Thyroid gland (tissue), 4 donors: ENCODE results near the gene MRAS. TPM values are rescaled to one million over a fixed set of nuclear protein-coding genes. Genes with fewer than 3 reads are reported as not detected.

Source experiments
- DNase-seq, 2 donors: peaks; one replicate each; pipeline ENCODE4 v3.0.0-alpha.2; 2019
- H3K27ac ChIP-seq, 3 donors: fragments of 200-600 bp; sonication (generic); 1 replicate in 2 of 3; 2 replicates in 1 of 3; pipeline ENCODE4 v1.5.1; 2016 to 2019; ENCODE audit warnings: mild to moderate bottlenecking in 1 of 3, moderate library complexity in 1 of 3
- H3K27me3 ChIP-seq: fragments of 200-600 bp; sonication (generic); one replicate; pipeline ENCODE4 v1.5.1; 2019
- H3K36me3 ChIP-seq, 2 donors: fragments of 200-600 bp; sonication (generic); one replicate each; pipeline ENCODE4 v1.5.1; 2016 to 2019
- H3K4me1 ChIP-seq, 2 donors: fragments of 200-600 bp; sonication (generic); one replicate each; pipeline ENCODE4 v1.5.1; 2017 to 2019
- H3K4me3 ChIP-seq, 3 donors: fragments of 200-600 bp; sonication (generic); replicated peaks in 1 of 3; 1 replicate in 2 of 3; 2 replicates in 1 of 3; pipeline ENCODE4 v1.5.1; 2016; ENCODE audit warnings: mild to moderate bottlenecking in 1 of 3
- H3K9me3 ChIP-seq: fragments of 200-600 bp; sonication (generic); one replicate; pipeline ENCODE4 v1.5.1; 2017
- CTCF ChIP-seq, 6 experiments: fragments of 200-600 bp in 3 of 6; fragments of 450-650 bp in 3 of 6; sonication (generic) in 3 of 6; IDR thresholded peaks; one replicate each; pipeline ENCODE4 v1.5.1; 2016 to 2019; ENCODE audit warnings: antibody characterized with exemption in 6 of 6, mild to moderate bottlenecking in 2 of 6, inconsistent platforms in 1 of 6, moderate library complexity in 1 of 6
- POLR2A ChIP-seq, 2 donors: fragments of 450-650 bp; IDR thresholded peaks; one replicate each; pipeline ENCODE4 v1.6.1; 2017; ENCODE audit warnings: antibody characterized with exemption in 2 of 2, mild to moderate bottlenecking in 2 of 2, moderate library complexity in 1 of 2
- WGBS, 2 donors: methylation state at CpG; one replicate each; pipeline ENCODE4 v1.1.5; 2017; 5-methylcytosine and 5-hydroxymethylcytosine counted together
- intact Hi-C: fragments of 100-400 bp; cut with DNase I; formaldehyde crosslinking; loops from one replicate; pipeline ENCODE4 v1.15.1; 2023
- total RNA-seq, 4 donors: library from RNA; depleted of rRNA; stranded (reverse); fragments of >200 nt; gene quantifications; one replicate each; pipeline ENCODE4 v1.2.3, GENCODE V29; 2016

Gene MRAS
- total RNA-seq, 4 donors from 2014 or later = 55.8 to 92.4 (median 69.6) TPM

GRCh38 chr3:138326866-138327595 lies 21.3 kb upstream of the MRAS start:
- intact Hi-C loops = loop anchor here (10.0 kb wide), 1 partner anchor 598 kb away; no protein-coding TSS in a partner anchor
- Histone ChIP-seq H3K9me3 (no peaks in the 10 kb centered on the region), H3K27ac (no peak overlapping the region), H3K36me3 (no peaks in the 10 kb centered on the region), H3K27me3 (no peaks in the 10 kb centered on the region), H3K4me1 (peaks cover 0 to 13% of the 10 kb centered on the region in 2 donors), H3K4me3 (no peak overlapping the region)
- no peak for TF ChIP-seq CTCF (IDR thresholded peaks at IDR 0.05)
- no peak for TF ChIP-seq POLR2A (IDR thresholded peaks at IDR 0.05)
- no peak for DNase-seq
- WGBS, 2 donors = 94 to 95% methylated on average over 12 of the region's 12 CpGs

GRCh38 chr3:138327831-138328230 lies 20.5 kb upstream of the MRAS start:
- no peak overlapping the region for H3K4me3 ChIP-seq
- H3K4me1 ChIP-seq = peaks cover 0 to 13% of the 10 kb centered on the region in 2 donors
- H3K9me3 ChIP-seq = no peaks in the 10 kb centered on the region
- DNase-seq = no peak
- intact Hi-C loops = loop anchor here (10.0 kb wide), 1 partner anchor 597 kb away; no protein-coding TSS in a partner anchor
- H3K36me3 ChIP-seq = no peaks in the 10 kb centered on the region
- H3K27me3 ChIP-seq = no peaks in the 10 kb centered on the region
- 87 to 90% methylated on average over 4 of the region's 4 CpGs for WGBS, 2 donors
- no peak overlapping the region for H3K27ac ChIP-seq
- no peak for TF ChIP-seq CTCF (IDR thresholded peaks at IDR 0.05)
- no peak for TF ChIP-seq POLR2A (IDR thresholded peaks at IDR 0.05)

- Histone ChIP-seq H3K27ac (no peak overlapping the region), H3K36me3 (no peaks in the 10 kb centered on the region), H3K27me3 (no peaks in the 10 kb centered on the region), H3K9me3 (no peaks in the 10 kb centered on the region), H3K4me3 (no peak overlapping the region), H3K4me1 (peaks cover 0 to 13% of the 10 kb centered on the region in 2 donors)
- intact Hi-C loops = loop anchor here (10.0 kb wide), 1 partner anchor 596 kb away; no protein-coding TSS in a partner anchor
- no peak for TF ChIP-seq CTCF (IDR thresholded peaks at IDR 0.05)
- TF ChIP-seq POLR2A (IDR thresholded peaks at IDR 0.05) = no peak
- 48 to 49% methylated on average over 2 of the region's 2 CpGs for WGBS, 2 donors
- no peak for DNase-seq
Observed at GRCh38 chr3:138328341-138328740, 20.0 kb upstream of the MRAS start.

GRCh38 chr3:138329127-138329983 lies 19.0 kb upstream of the MRAS start, which contains the start of gene NME9:
Gene NME9, minus strand, starts transcription at chr3:138329851. Its CDS starts 516 bp downstream, at chr3:138329335.
- 1% methylated on average over 26 to 56 of the region's 62 CpGs for WGBS, 2 donors
- Histone ChIP-seq H3K27me3 (no peaks in the 10 kb centered on the region), H3K9me3 (no peaks in the 10 kb centered on the region), H3K4me3 (peak within 1 kb of the TSS; percentile 30 to 66 (median 45)), H3K27ac (peak within 1 kb of the TSS; percentile 44 to 69 (median 55)), H3K4me1 (peaks cover 0 to 9% of the 10 kb centered on the region in 2 donors), H3K36me3 (no peaks in the 10 kb centered on the region)
- TF ChIP-seq POLR2A (IDR thresholded peaks at IDR 0.05) (peak in 1 of 2 donors; percentile 50), CTCF (IDR thresholded peaks at IDR 0.05) (peak; percentile 20 to 75 (median 40))
- intact Hi-C loops = loop anchor here (10.0 kb wide), 1 partner anchor 595 kb away; no protein-coding TSS in a partner anchor
- DNase-seq = peak; percentile 95 to 97
